Measurements from ENCODE around the gene TRERF1.

DNA sequence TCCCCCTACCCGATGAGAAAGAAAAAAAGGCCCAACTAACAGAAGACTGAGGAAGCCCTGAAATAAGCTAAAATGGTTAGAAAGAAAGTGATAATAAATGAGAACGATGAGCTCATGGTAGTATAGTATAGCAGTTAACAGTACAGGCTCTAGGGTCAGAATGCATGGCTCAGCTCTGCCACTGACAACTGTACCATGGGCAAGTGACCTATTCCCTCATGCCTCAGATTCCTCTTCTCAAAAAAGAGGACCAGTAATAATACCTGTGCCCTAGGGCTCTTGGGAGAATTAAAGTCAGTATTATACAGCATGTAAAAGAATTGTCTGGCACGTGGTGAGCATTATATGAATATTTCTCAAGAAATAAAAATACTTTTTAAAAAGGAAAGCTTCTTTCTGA is 19.8 kb downstream of the TRERF1 start:
- TF ChIP-seq POLR2A (IDR thresholded peaks at IDR 0.05): no peak
- TF ChIP-seq, protein P1, sequence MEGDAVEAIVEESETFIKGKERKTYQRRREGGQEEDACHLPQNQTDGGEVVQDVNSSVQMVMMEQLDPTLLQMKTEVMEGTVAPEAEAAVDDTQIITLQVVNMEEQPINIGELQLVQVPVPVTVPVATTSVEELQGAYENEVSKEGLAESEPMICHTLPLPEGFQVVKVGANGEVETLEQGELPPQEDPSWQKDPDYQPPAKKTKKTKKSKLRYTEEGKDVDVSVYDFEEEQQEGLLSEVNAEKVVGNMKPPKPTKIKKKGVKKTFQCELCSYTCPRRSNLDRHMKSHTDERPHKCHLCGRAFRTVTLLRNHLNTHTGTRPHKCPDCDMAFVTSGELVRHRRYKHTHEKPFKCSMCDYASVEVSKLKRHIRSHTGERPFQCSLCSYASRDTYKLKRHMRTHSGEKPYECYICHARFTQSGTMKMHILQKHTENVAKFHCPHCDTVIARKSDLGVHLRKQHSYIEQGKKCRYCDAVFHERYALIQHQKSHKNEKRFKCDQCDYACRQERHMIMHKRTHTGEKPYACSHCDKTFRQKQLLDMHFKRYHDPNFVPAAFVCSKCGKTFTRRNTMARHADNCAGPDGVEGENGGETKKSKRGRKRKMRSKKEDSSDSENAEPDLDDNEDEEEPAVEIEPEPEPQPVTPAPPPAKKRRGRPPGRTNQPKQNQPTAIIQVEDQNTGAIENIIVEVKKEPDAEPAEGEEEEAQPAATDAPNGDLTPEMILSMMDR (IDR thresholded peaks at IDR 0.05): no peak

All from lower leg skin (tissue), 3 donors.